Measurements from ENCODE around the gene RAB11FIP3.

DNA sequence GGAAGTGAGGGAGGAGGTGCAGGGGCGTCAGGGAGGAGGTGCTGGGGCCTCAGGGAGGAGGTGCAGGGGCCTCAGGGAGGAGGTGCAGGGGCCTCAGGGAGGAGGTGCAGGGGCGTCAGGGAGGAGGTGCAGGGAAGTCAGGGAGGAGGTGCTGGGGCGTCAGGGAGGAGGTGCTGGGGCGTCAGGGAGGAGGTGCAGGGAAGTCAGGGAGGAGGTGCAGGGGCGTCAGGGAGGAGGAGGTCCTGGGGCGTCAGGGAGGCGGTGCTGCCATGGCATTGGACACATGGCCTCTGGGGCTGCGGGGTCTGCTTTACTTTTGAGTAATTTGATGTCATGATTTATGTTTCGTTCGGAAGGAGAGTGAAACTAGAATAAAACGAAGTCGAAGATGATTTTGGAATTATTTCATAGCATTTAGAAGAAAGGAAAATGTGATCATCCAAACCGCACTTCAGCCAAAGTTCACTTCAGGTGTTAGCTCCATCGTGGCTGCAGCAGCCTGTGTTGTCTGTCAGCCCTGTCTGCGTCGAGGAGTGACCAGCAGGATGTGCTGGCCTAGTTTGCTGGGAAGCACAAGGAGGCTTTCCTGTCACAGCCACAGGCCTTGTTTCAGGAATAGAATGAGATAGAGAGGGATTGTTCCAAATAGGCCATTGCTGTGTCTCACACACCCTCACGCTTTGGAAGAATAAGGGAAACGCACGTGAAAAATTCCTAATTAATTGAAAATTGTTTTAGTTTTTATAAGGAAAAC, 42.8 kb downstream of the RAB11FIP3 start:
- TF ChIP-seq, protein P1, sequence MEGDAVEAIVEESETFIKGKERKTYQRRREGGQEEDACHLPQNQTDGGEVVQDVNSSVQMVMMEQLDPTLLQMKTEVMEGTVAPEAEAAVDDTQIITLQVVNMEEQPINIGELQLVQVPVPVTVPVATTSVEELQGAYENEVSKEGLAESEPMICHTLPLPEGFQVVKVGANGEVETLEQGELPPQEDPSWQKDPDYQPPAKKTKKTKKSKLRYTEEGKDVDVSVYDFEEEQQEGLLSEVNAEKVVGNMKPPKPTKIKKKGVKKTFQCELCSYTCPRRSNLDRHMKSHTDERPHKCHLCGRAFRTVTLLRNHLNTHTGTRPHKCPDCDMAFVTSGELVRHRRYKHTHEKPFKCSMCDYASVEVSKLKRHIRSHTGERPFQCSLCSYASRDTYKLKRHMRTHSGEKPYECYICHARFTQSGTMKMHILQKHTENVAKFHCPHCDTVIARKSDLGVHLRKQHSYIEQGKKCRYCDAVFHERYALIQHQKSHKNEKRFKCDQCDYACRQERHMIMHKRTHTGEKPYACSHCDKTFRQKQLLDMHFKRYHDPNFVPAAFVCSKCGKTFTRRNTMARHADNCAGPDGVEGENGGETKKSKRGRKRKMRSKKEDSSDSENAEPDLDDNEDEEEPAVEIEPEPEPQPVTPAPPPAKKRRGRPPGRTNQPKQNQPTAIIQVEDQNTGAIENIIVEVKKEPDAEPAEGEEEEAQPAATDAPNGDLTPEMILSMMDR (IDR thresholded peaks at IDR 0.05) = no peak
- TF ChIP-seq POLR2A (IDR thresholded peaks at IDR 0.05) = no peak
